Psoas muscle (tissue), 8 donors: Measurements from ENCODE around the gene SPEN. TPM values are rescaled to one million over a fixed set of nuclear protein-coding genes. Genes with fewer than 3 reads are reported as not detected.

Experiments used
- ATAC-seq, 4 donors: fragments of 200-7000 bp; cut with Tn5 transposase; one replicate each; pipeline ENCODE4 v1.9.1; 2020; ENCODE audit warnings: moderate library complexity in 3 of 4, mild to moderate bottlenecking in 2 of 4
- DNase-seq, 2 donors: peaks; one replicate each; pipeline ENCODE4 v3.0.0-alpha.2; 2020
- H3K27ac ChIP-seq: fragments of 200-600 bp; one replicate; pipeline ENCODE4 v1.8.0; 2022
- H3K27me3 ChIP-seq, 3 donors: fragments of 200-600 bp in 1 of 3; one replicate each; pipeline versions ENCODE4 v1.6.1 to v1.8.0; 2013 to 2022; ENCODE audit warnings: low read length in 2 of 3, mild to moderate bottlenecking in 2 of 3, moderate library complexity in 1 of 3; ENCODE audit not compliant: insufficient read depth in 3 of 3
- H3K36me3 ChIP-seq, 2 donors: fragments of 200-600 bp in 1 of 2; one replicate each; pipeline versions ENCODE4 v1.6.1 to v1.8.0; 2013 to 2022; ENCODE audit warnings: low read depth in 1 of 2, mild to moderate bottlenecking in 1 of 2, moderate library complexity in 1 of 2; ENCODE audit not compliant: insufficient read depth in 1 of 2
- H3K4me1 ChIP-seq: fragments of 200-600 bp; one replicate; pipeline ENCODE4 v1.8.0; 2022
- H3K4me3 ChIP-seq: fragments of 200-600 bp; one replicate; pipeline ENCODE4 v1.8.0; 2022; ENCODE audit warnings: mild to moderate bottlenecking
- H3K9me3 ChIP-seq: fragments of 200-600 bp; one replicate; pipeline ENCODE4 v1.8.0; 2022
- CTCF ChIP-seq: fragments of 200-600 bp; IDR thresholded peaks from one replicate; pipeline ENCODE4 v1.8.0; 2022; ENCODE audit warnings: antibody characterized with exemption
- WGBS, 3 donors: extraction: QIAGEN DNeasy Blood & Tissue Kit; methylation state at CpG; one replicate each; pipeline versions ENCODE4 v1.1.6 to v1.1.7; 2013; 5-methylcytosine and 5-hydroxymethylcytosine counted together
- intact Hi-C, 2 donors: fragments of 100-400 bp; cut with DNase I; formaldehyde crosslinking; loops; one replicate each; pipeline versions ENCODE4 v1.11.0 to v1.14.2; 2022
- polyA plus RNA-seq, 3 donors: library from polyadenylated mRNA; stranded (reverse); fragments of 200-250 nt; gene quantifications; one replicate each; pipeline ENCODE4 v1.2.3, GENCODE V29; 2013
- total RNA-seq, 4 donors: library from RNA; stranded (reverse); fragmentation: NEBNext Ultra II Directional in 2 of 4; extraction: Animal tissue kit (Norgen Biotek cat#: 25700) in 2 of 4; gene quantifications; one replicate each; pipeline versions ENCODE4 v1.2.1 to v1.2.4, GENCODE V29; 2021 to 2023
- donor health status: healthy with polysubstance abuse.
- donor health status: DM: no; HTN: no; CAD: no; lungs with moderate emphysema.
- donor health status: Bipolar disorder and iron deficiency.
- donor health status: healthy.
- donor health status: DM: yes; HTN: yes; CAD: no.
- donor health status: DM: no; HTN: no; CAD: no.
- donor health status: DM: no; HTN: no; CAD: no.
- donor health status: DM: yes; HTN: yes; CAD: no.

The SPEN gene
- total and polyA plus RNA-seq, 7 donors = 10.2 to 46.5 (median 38.3) TPM

GRCh38 chr1:15948091-15948591 lies 100.6 kb downstream of the SPEN start:
- ATAC-seq = no peak
- H3K4me3 ChIP-seq = no peak overlapping the region
- peaks cover 7 to 48% of the 10 kb centered on the region in 2 donors for H3K36me3 ChIP-seq
- TF ChIP-seq CTCF = no peak
- peak overlapping the region; percentile 93 for H3K27ac ChIP-seq
- no peak for DNase-seq
- no peaks in the 10 kb centered on the region for H3K9me3 ChIP-seq
- intact Hi-C loops = no loop called here
- H3K27me3 ChIP-seq = no peaks in the 10 kb centered on the region
- 63 to 84% (median 68%) methylated on average over 16 of the region's 16 CpGs for WGBS, 3 donors
- peaks cover 39% of the 10 kb centered on the region for H3K4me1 ChIP-seq

GRCh38 chr1:15948595-15949452 lies 101.3 kb downstream of the SPEN start:
- peak; percentile 64 to 72 (median 68) for ATAC-seq
- H3K36me3 ChIP-seq = peaks cover 7 to 42% of the 10 kb centered on the region in 2 donors
- WGBS, 3 donors = 37 to 56% (median 44%) methylated on average over 15 of the region's 15 CpGs
- no peaks in the 10 kb centered on the region for H3K27me3 ChIP-seq
- no peak for TF ChIP-seq CTCF
- peak overlapping the region; percentile 52 for H3K4me3 ChIP-seq
- intact Hi-C loops = no loop called here
- peak; percentile 82 for DNase-seq
- H3K27ac ChIP-seq = peak overlapping the region; percentile 93
- peaks cover 46% of the 10 kb centered on the region for H3K4me1 ChIP-seq
- H3K9me3 ChIP-seq = no peaks in the 10 kb centered on the region

- Histone ChIP-seq H3K27me3 (no peaks in the 10 kb centered on the region), H3K9me3 (no peaks in the 10 kb centered on the region), H3K27ac (peak overlapping the region; percentile 93), H3K4me3 (peak overlapping the region; percentile 52), H3K4me1 (peaks cover 54% of the 10 kb centered on the region), H3K36me3 (peaks cover 7 to 33% of the 10 kb centered on the region in 2 donors)
- no peak for TF ChIP-seq CTCF
- ATAC-seq (peak; percentile 86 to 88 (median 87)), DNase-seq (peak; percentile 93 to 94)
- WGBS, 3 donors = 6 to 12% (median 7%) methylated on average over 24 to 25 of the region's 25 CpGs
- intact Hi-C loops = loop anchor here in 1 of 2 donors (2.0 kb wide), 1 partner anchor 25 kb away; no protein-coding TSS in a partner anchor
These were observed 102.1 kb downstream of the SPEN start for GRCh38 chr1:15949453-15950245.

GRCh38 chr1:15950302-15950701 lies 102.8 kb downstream of the SPEN start:
- 39 to 64% (median 50%) methylated on average over 4 of the region's 4 CpGs for WGBS, 3 donors
- peak overlapping the region; percentile 52 for H3K4me3 ChIP-seq
- no peak for TF ChIP-seq CTCF
- peaks cover 54% of the 10 kb centered on the region for H3K4me1 ChIP-seq
- H3K27me3 ChIP-seq = no peaks in the 10 kb centered on the region
- DNase-seq = no peak
- peak overlapping the region; percentile 93 for H3K27ac ChIP-seq
- H3K36me3 ChIP-seq = peaks cover 2 to 27% of the 10 kb centered on the region in 2 donors
- intact Hi-C loops = loop anchor here in 1 of 2 donors (2.0 kb wide), 1 partner anchor 24 kb away; no protein-coding TSS in a partner anchor
- no peaks in the 10 kb centered on the region for H3K9me3 ChIP-seq
- no peak for ATAC-seq
